Measurements from ENCODE around the gene PRTG. TPM values are rescaled to one million over a fixed set of nuclear protein-coding genes. Genes with fewer than 3 reads are reported as not detected.
"Not testable (repeated sequence)": the region's sequence is repeated elsewhere in the genome, so short reads cannot be mapped to it uniquely, and the experiment has no call there.

Gene PRTG
- total RNA-seq, 1 experiment from 2014 or later = 2.8 TPM

- no peaks in the 10 kb centered on the region for H3K36me3 ChIP-seq
- no peaks in the 10 kb centered on the region for H3K9me3 ChIP-seq (replicated peaks)
- peaks cover 11% of the 10 kb centered on the region; the same call in 1 of the 2 replicates for H3K4me1 ChIP-seq (replicated peaks)
- H3K27ac ChIP-seq = no peak overlapping the region
- no peak overlapping the region for H3K4me3 ChIP-seq
- no peak for DNase-seq (ENCODE audit: low read depth in 1 of 2, low spot score in 2 of 2)
- H3K27me3 ChIP-seq (replicated peaks) = no peaks in the 10 kb centered on the region
These were observed 3.3 kb downstream of the PRTG start for GRCh38 chr15:55739641-55740040.

- Histone ChIP-seq H3K4me3 (no peak overlapping the region), H3K4me1 (replicated peaks) (peaks cover 11% of the 10 kb centered on the region; the same call in 1 of the 2 replicates), H3K27me3 (replicated peaks) (no peaks in the 10 kb centered on the region), H3K9me3 (replicated peaks) (no peaks in the 10 kb centered on the region), H3K36me3 (no peaks in the 10 kb centered on the region), H3K27ac (no peak overlapping the region)
- no peak for DNase-seq (ENCODE audit: low read depth in 1 of 2, low spot score in 2 of 2)
These were observed 4.2 kb downstream of the PRTG start for GRCh38 chr15:55738715-55739114.

GRCh38 chr15:55737373-55737772 is 5.6 kb downstream of the PRTG start:
- DNase-seq (ENCODE audit: low read depth in 1 of 2, low spot score in 2 of 2) = no peak
- H3K27me3 ChIP-seq (replicated peaks) = no peaks in the 10 kb centered on the region
- peaks cover 11% of the 10 kb centered on the region; the same call in 1 of the 2 replicates for H3K4me1 ChIP-seq (replicated peaks)
- no peak overlapping the region for H3K27ac ChIP-seq
- H3K9me3 ChIP-seq (replicated peaks) = no peaks in the 10 kb centered on the region
- no peak overlapping the region for H3K4me3 ChIP-seq
- H3K36me3 ChIP-seq = no peaks in the 10 kb centered on the region

- no peak overlapping the region for H3K27ac ChIP-seq
- no peaks in the 10 kb centered on the region for H3K36me3 ChIP-seq
- H3K27me3 ChIP-seq (replicated peaks) = no peaks in the 10 kb centered on the region
- no peak overlapping the region for H3K4me3 ChIP-seq
- no peaks in the 10 kb centered on the region for H3K9me3 ChIP-seq (replicated peaks)
- H3K4me1 ChIP-seq (replicated peaks) = peaks cover 7% of the 10 kb centered on the region; the same call in 1 of the 2 replicates
- DNase-seq (ENCODE audit: low read depth in 1 of 2, low spot score in 2 of 2) = no peak
These were observed 6.2 kb downstream of the PRTG start for GRCh38 chr15:55736756-55737155.

- no peak overlapping the region for H3K27ac ChIP-seq
- 0 out of 2 replicates have a peak, but pooled peaks cover 5% of the 10 kb centered on the region for H3K4me1 ChIP-seq (replicated peaks)
- H3K9me3 ChIP-seq (replicated peaks) = no peaks in the 10 kb centered on the region
- H3K4me3 ChIP-seq = no peak overlapping the region
- no peaks in the 10 kb centered on the region for H3K27me3 ChIP-seq (replicated peaks)
- no peaks in the 10 kb centered on the region for H3K36me3 ChIP-seq
- no peak for DNase-seq (ENCODE audit: low read depth in 1 of 2, low spot score in 2 of 2)
These were observed 8.3 kb downstream of the PRTG start for GRCh38 chr15:55734641-55735040.

GRCh38 chr15:55733461-55733860 is 9.5 kb downstream of the PRTG start:
- not testable (repeated sequence) for H3K36me3 ChIP-seq; DNase-seq (ENCODE audit: low read depth in 1 of 2, low spot score in 2 of 2); H3K9me3 ChIP-seq (replicated peaks); H3K27me3 ChIP-seq (replicated peaks); H3K27ac ChIP-seq; H3K4me3 ChIP-seq; H3K4me1 ChIP-seq (replicated peaks)

- no peaks in the 10 kb centered on the region for H3K4me1 ChIP-seq (replicated peaks)
- H3K27ac ChIP-seq = no peak overlapping the region
- H3K27me3 ChIP-seq (replicated peaks) = no peaks in the 10 kb centered on the region
- H3K9me3 ChIP-seq (replicated peaks) = no peaks in the 10 kb centered on the region
- no peak for DNase-seq (ENCODE audit: low read depth in 1 of 2, low spot score in 2 of 2)
- no peak overlapping the region for H3K4me3 ChIP-seq
- H3K36me3 ChIP-seq = no peaks in the 10 kb centered on the region
These were observed 21.3 kb downstream of the PRTG start for GRCh38 chr15:55721554-55722185.

GRCh38 chr15:55715355-55716076 is 27.4 kb downstream of the PRTG start:
- no peak for DNase-seq (ENCODE audit: low read depth in 1 of 2, low spot score in 2 of 2)
- no peaks in the 10 kb centered on the region for H3K4me1 ChIP-seq (replicated peaks)

GRCh38 chr15:55714064-55714463 is 28.9 kb downstream of the PRTG start:
- no peaks in the 10 kb centered on the region for H3K9me3 ChIP-seq (replicated peaks)
- no peak for DNase-seq (ENCODE audit: low read depth in 1 of 2, low spot score in 2 of 2)
- no peaks in the 10 kb centered on the region for H3K27me3 ChIP-seq (replicated peaks)
- H3K27ac ChIP-seq = no peak overlapping the region
- H3K4me3 ChIP-seq = no peak overlapping the region
- H3K4me1 ChIP-seq (replicated peaks) = no peaks in the 10 kb centered on the region
- no peaks in the 10 kb centered on the region for H3K36me3 ChIP-seq

More at GRCh38 chr15:55715355-55716076, 27.4 kb downstream of the PRTG start:
- Histone ChIP-seq H3K9me3 (replicated peaks) (no peaks in the 10 kb centered on the region), H3K4me3 (no peak overlapping the region), H3K27ac (no peak overlapping the region), H3K27me3 (replicated peaks) (no peaks in the 10 kb centered on the region), H3K36me3 (no peaks in the 10 kb centered on the region)

- no peaks in the 10 kb centered on the region for H3K9me3 ChIP-seq (replicated peaks)
- H3K4me3 ChIP-seq = no peak overlapping the region
- no peaks in the 10 kb centered on the region for H3K36me3 ChIP-seq
- H3K27ac ChIP-seq = no peak overlapping the region
- H3K4me1 ChIP-seq (replicated peaks) = no peaks in the 10 kb centered on the region
- no peaks in the 10 kb centered on the region for H3K27me3 ChIP-seq (replicated peaks)
- no peak for DNase-seq (ENCODE audit: low read depth in 1 of 2, low spot score in 2 of 2)
These were observed 30.6 kb downstream of the PRTG start for GRCh38 chr15:55712363-55712762.

GRCh38 chr15:55710286-55710685 is 32.7 kb downstream of the PRTG start:
- Histone ChIP-seq H3K27me3 (replicated peaks) (no peaks in the 10 kb centered on the region), H3K36me3 (no peaks in the 10 kb centered on the region), H3K27ac (no peak overlapping the region), H3K9me3 (replicated peaks) (no peaks in the 10 kb centered on the region), H3K4me1 (replicated peaks) (no peaks in the 10 kb centered on the region), H3K4me3 (no peak overlapping the region)
- DNase-seq (ENCODE audit: low read depth in 1 of 2, low spot score in 2 of 2) = no peak

- Histone ChIP-seq H3K36me3 (no peaks in the 10 kb centered on the region), H3K4me1 (replicated peaks) (no peaks in the 10 kb centered on the region), H3K27me3 (replicated peaks) (no peaks in the 10 kb centered on the region), H3K9me3 (replicated peaks) (no peaks in the 10 kb centered on the region), H3K27ac (no peak overlapping the region), H3K4me3 (no peak overlapping the region)
- no peak for DNase-seq (ENCODE audit: low read depth in 1 of 2, low spot score in 2 of 2)
These were observed 33.5 kb downstream of the PRTG start for GRCh38 chr15:55709458-55709857.

GRCh38 chr15:55708720-55709119 is 34.2 kb downstream of the PRTG start:
- no peak overlapping the region for H3K27ac ChIP-seq
- H3K36me3 ChIP-seq = no peaks in the 10 kb centered on the region
- H3K27me3 ChIP-seq (replicated peaks) = no peaks in the 10 kb centered on the region
- H3K9me3 ChIP-seq (replicated peaks) = no peaks in the 10 kb centered on the region
- no peak overlapping the region for H3K4me3 ChIP-seq
- H3K4me1 ChIP-seq (replicated peaks) = 0 out of 2 replicates have a peak, but pooled peaks cover 4% of the 10 kb centered on the region
- no peak for DNase-seq (ENCODE audit: low read depth in 1 of 2, low spot score in 2 of 2)

- Histone ChIP-seq H3K9me3 (replicated peaks) (no peaks in the 10 kb centered on the region), H3K4me3 (no peak overlapping the region), H3K27me3 (replicated peaks) (no peaks in the 10 kb centered on the region), H3K4me1 (replicated peaks) (0 out of 2 replicates have a peak, but pooled peaks cover 5% of the 10 kb centered on the region), H3K27ac (no peak overlapping the region), H3K36me3 (no peaks in the 10 kb centered on the region)
- DNase-seq (ENCODE audit: low read depth in 1 of 2, low spot score in 2 of 2) = no peak
These were observed 35.0 kb downstream of the PRTG start for GRCh38 chr15:55707951-55708350.

Measured in SJSA1 (cell line).